ENCODE data around the gene MLN.

The MLN gene

DNA sequence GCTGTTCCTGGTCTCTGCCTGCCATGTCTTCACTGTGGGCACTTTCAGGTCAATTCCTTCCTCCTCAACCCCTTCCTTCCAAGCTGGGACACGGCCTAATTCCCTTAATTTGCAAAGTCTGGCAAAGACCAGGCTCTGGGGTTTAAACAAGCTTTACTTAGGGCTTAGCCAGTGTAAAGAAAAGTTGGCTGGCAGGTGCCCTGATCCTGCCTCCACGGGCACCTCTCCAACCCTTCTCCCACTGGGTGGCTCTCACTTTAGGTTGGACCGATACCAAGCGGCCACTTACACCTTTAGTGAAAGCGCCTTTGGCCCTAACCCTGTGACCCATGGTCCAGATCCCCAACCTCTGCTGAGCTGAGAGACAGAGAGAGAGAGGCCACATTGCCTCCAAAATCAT lies 13.7 kb upstream of the MLN start:
- no peak for FAIRE-seq

DNA sequence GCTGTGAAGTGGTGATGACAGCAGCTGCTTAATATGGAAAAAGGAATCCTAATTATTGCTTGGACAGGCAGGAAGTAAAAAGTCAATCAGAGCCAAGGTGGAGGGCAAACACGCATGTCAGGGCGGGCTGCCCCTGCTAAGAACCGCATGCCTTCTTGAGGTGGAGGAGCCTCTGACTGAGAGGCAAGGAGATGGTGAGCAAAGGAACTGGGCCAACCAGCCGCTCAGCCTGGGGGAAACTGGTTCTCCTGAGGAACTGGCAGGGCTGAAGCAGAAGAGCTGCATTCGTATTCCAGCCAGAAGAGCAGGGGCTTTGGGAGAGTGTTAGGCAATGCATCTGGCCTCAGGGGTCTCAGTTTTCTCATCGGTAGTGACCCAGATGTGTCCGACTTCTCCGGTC lies 13.1 kb upstream of the MLN start:
- no peak for DNase-seq (ENCODE audit: insufficient read length, low spot score)
- FAIRE-seq = no peak

More for the DNA sequence above, 13.7 kb upstream of the MLN start:
- DNase-seq (ENCODE audit: insufficient read length, low spot score) = no peak

DNA sequence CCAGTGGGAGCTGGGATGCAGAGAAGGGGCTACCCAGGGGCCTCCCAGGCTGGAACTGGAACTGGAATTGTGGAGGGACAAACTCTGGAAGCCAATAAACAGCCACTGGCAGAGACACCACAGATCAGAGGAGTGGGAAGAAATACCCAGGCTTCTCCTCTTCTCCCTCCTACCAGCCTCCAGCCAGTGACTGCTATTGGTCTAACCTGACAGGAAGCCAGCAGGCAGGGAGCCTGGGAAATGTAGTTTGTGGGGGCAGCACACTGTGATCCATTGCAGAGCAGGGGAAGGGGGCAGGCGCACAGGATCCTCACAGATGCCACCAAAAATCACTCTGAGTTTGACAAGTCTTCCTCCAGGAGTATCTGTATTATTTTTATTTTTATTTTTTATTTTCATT lies 12.1 kb upstream of the MLN start:
- no peak for FAIRE-seq
- DNase-seq (ENCODE audit: insufficient read length, low spot score) = peak; percentile 75

DNA sequence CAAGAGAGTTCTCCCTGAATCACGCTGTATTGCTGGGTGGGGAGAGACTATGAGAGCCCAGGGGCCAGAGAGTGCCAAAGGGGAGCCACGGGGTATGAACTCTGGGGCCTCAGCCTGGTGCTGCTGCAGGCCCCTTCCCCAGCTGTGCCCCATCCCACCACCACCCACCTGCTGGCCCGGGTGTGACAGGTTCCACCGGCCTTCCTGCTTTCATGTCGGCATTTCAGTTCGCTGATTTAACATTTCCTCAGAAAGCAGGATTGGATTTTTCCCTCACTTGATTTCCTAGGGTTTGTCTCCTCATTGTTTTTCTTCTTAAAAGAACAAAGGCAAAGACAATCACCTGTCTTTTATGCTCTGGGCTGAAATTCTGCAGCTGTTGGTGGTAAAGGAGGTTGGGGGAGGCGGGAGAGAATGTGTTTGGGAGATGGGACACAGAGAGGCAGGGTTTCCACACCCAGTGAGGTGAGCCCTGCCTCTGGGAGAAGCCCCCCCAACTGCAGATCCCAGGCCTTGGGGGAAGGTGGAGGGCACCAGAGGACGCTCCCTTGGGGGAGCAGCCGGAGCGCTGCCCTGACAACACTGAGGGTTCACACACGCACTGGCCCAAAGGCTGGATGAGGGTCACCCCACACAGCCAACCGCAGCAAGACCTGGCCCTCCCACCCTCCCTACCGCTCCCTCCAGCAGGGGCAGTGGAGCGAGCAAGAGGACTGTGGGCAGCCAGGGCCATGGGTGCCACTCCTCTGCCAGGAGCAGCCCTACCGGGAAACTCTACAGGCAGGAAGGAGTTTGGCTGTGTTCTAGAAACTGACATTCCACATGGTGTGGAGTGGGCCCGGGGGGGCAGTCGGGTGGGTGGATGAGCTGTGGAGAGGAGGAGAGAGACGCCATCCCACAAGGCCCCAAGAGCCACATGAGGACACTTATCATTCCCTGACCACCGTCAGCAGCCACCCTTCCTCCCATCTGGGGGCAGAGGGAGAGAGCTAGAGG lies 10.5 kb upstream of the MLN start:
- FAIRE-seq (no peak), DNase-seq (ENCODE audit: insufficient read length, low spot score) (no peak)

DNA sequence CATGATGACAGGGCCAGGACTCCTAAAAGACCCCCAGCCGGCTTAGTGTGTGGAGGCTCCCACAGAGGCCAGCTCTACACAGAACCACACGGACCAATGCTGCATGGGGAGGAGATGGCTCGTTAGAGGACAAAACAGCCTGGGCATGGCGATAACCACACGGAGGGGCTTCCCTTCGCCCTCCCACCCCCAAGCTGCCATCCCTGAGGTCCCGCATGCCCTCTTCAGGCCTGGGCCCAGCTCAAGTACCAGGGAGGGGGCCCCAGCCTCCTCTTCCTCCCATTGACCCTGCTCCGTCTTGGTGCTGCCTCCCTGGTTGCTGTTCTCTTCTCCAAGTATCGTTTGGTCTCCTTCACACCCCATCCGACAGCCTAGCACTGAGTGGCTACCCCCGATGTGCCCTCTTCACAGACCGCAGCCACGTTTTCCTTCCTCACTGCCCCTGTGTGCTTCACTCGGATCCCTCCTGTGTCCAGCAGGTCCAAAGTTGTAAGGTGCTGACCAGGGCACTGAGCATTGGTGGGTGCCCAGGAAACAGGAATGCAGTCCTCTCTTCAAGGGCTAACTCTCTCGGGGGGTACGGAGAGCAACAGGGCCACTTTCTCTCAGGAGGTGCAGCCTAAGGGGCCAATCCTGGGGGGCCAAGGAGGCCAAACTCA lies 9.6 kb upstream of the MLN start:
- DNase-seq (ENCODE audit: insufficient read length, low spot score) (no peak), FAIRE-seq (no peak)

DNA sequence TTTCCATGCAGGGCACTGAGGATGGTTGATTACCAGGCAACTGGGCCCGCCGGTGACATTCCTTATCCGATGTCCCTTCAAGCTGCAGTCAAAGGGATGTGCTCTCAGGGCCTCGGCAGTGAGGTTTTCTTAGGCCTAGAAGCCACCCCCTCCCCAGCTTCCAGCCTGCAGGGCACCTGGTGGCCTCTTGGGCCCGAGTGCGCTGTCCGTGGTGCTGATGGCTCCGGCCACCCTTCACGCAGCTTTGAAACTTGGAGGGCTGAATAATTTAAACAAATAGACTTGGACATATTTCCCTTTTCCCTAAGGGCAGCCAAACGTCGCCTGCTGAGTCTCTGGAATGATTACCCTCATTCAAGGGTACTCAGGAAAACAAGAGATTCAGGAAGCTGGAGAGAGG lies 8.9 kb upstream of the MLN start:
- FAIRE-seq = no peak

DNA sequence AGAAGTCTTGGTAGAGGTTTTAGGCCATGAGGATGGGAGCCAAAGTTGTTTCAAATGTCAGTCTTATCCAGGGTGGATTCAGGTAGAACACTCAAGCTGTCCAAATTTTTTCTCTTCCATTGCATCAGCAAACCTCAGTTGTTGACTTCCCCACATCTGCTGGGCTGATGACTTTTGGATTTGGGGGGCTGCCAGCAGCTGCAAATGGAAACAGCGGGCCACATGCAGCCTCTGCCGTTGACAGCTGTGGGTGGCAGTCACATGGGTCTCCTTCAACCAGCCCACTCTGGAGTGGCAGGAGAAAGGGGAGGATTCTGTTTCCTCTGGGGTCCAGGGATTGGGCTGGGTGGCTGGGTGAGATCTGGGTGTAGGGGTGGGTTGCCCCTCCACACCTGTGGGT lies 5.8 kb upstream of the MLN start:
- no peak for FAIRE-seq

More for the DNA sequence above, 8.9 kb upstream of the MLN start:
- peak; percentile 65 for DNase-seq (ENCODE audit: insufficient read length, low spot score)

DNA sequence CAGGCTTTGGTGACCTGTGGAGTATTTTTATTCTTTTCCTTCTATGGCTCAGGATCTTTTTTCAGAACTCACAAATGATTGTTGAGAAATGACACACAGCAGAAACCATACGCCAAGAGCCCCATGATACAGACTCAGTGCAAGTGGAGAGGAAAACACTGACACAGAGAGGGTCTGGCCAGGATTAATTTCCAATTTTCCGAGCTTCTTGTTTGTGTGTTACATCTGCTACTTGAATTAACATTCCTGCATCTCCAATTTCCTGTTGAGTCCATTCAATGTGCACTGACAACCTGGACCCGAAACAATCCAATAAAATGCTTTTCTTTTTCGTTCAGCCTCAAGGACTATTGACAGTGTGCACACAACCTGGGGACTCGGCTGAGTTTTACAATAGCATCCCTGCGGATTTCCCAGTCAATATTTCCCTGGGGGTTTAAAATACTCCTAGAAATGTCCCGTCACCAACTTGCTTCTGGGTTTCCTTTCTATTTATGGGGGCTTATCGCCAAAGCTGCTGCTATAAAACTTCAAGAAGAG lies 4.9 kb upstream of the MLN start:
- no peak for DNase-seq (ENCODE audit: insufficient read length, low spot score)

More for the DNA sequence above, 5.8 kb upstream of the MLN start:
- DNase-seq (ENCODE audit: insufficient read length, low spot score) = no peak

DNA sequence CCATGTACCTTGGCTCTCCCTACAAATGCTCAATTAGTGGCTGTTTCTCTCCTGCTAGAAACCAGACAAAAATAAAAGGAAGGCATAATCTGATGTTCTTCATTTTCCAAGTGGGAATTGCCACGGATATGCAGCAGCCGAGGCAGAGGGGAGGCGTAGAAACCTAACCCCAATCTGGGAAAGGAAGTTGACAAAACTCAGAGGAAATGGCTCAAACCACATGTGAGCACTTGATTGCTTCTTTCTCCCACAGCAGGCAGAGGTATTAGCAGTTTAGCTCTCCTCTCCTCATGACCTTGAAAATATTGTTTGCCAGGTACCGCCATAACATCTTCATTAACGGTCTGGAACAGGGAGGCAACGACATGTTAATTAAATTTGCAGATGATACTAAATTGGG lies 3.8 kb upstream of the MLN start:
- FAIRE-seq = no peak
- DNase-seq (ENCODE audit: insufficient read length, low spot score) = no peak

More for the DNA sequence above, 4.9 kb upstream of the MLN start:
- no peak for FAIRE-seq

DNA sequence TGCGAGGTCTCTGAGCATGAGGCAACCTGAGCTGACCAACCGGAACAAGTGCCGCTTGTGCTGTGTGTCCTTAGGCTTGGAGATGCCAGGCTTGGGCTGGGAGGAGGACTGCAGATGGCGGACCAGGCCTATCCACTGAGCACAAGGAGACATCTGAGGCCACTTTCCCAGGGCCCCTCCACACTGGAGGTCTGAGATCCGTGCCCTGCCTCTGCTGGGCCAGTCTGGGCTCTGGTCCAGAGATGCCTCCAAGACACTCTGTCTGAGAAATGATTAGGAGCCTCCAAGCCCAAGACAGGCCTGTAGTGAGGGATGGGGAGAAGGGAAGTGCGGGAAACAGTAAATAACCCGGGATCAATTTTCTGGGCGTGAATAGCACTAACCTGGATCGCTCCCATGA lies 3.0 kb upstream of the MLN start:
- FAIRE-seq = no peak
- no peak for DNase-seq (ENCODE audit: insufficient read length, low spot score)

DNA sequence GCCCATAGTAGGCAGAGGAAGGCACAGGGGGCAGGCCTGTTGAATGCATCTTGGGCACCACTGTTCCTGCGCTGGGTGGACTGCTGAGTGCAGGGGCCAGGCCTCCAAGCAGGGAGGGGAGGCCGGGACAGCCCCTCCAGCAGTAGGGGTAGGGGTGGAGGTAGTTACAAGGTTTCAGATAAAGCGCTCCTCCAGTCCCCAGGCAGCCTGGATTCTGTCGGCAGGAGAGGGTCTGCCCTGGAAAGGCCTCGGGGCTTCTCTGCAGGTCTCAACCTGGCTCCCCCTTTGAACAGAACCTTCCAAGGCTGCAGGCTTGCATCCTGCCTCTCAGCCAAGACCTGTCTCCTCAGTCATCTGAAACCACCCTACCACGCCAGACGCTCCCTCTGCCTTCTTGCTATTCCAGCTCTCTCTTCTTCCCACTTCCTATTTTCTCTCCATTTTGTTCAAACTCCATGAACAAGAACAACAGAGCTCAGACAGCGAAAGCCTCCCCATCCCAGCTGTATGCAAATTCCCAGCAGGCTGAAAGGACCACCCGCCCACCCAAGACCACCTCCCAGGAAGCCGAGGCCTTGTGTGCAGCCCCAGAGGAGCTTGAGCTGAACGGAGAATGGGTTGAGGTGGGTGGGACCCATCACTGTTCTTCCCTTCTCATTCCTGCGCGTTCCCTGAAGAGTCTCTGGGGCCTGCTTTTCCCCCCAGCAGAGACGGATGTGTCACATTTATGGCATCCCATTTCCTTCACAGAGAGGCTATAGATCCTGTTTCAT lies 1.4 kb downstream of the MLN start:
- DNase-seq (ENCODE audit: insufficient read length, low spot score) (no peak), FAIRE-seq (no peak)

DNA sequence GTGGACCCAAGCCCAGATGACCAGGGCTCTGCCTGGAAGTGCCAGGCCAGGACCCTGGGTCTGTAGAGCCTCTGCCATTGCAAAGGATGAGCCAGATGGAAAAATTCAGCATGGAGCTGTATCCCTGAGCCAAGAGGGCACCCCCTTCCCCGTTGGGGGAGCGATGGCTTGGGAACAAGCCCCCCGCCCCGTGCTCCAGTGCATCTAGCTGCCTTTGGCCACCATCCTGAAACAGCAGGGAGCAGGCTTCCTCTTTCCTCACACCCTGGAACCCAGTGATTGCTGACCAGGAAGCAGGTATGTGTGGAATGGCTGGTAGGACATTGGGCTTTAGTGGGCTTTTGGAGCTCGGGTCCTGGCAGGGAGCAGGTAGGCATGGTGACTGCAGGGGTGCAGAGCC lies 2.2 kb downstream of the MLN start:
- no peak for DNase-seq (ENCODE audit: insufficient read length, low spot score)
- no peak for FAIRE-seq

DNA sequence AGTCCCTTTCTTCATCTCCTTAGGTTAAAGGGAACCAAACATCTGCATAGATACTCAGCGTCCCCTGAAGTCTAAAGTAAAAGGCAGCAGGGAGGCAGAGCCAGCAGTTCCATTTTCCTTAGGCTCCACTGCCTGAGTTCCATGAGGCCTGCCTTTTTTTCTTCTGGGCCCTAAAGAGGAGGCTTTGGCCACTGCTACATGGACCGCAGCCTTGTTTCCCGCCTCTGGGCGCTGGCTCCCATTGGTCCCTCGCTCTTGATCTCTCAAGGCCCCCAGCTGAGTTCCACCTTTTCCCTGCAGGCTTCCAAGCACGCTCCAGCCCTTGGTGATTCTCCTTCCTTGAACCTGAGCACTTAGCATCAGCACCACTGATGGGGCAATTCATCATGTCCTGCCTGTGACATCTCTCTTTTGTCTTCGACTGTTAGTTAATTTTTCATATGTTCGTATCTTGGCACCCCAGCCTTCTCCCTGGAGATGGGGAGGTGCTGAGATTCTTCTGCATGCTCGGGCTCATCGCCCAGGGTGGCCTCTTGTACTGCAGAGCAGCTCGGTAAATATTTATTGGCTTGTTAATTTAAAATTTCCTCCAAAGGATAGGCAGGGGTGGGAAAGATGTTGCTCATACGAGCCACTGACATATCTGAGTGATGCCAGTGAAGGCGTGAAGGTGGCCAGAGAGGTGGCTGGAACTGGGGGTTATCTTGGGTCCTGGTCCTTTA lies 3.4 kb downstream of the MLN start:
- FAIRE-seq (no peak), DNase-seq (ENCODE audit: insufficient read length, low spot score) (no peak)

DNA sequence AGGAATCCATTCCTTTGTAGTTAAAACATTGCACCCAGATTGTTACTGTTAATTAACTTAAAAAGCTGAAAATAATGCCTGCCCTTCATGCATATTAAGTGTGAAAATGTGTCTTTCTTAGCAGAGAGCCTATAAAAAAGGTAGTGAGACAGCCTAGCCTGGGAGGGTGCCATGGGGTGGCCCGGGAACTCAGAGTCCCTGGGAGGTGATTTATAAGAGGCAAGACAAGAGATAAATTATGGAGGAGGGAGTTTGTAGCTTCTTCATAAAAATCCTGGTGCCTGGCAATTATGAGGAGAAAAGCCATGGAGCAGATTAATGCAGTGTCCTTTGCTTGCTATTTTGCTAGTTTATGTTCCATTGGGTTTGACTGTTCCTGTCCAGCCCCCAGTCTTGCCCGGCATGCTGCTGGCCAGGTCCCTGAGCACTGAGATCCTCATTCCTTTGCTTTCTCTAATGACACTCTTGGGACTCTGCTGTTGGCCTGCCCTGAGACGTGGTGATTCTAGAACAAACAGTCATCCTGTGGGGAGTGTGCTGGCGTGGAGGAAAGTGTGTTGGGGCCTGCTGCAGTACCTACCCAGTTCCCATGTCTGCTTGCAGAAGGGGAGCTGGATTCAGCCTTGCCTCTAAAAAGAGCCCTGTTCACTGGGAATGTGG lies 4.2 kb downstream of the MLN start:
- FAIRE-seq = no peak
- no peak for DNase-seq (ENCODE audit: insufficient read length, low spot score)

DNA sequence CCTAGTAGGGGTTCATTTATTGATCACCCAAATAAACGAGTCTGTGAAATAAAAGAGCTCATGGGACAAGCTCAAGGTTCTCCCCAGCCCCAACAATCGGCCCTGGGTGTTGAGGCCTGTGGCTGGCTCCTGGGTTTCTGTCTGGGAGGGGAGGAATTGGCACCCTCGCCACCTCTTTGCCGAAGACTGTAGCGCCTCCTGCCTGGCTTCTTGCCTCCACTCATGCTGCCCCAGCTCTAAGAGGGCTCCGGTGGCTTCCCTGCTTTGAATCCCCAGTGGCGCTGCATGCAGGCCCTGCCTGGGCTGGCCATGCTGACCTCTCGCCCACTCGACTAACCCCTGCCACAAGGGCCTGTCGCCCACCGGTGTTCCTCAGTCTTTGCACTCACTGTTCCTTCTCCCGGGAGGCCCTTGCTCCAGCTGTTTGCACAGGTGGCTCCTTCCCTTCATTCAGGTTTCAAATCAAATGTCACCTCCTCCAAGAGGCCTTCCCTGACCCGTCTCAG lies 5.4 kb downstream of the MLN start:
- DNase-seq (ENCODE audit: insufficient read length, low spot score) = no peak
- FAIRE-seq = no peak

DNA sequence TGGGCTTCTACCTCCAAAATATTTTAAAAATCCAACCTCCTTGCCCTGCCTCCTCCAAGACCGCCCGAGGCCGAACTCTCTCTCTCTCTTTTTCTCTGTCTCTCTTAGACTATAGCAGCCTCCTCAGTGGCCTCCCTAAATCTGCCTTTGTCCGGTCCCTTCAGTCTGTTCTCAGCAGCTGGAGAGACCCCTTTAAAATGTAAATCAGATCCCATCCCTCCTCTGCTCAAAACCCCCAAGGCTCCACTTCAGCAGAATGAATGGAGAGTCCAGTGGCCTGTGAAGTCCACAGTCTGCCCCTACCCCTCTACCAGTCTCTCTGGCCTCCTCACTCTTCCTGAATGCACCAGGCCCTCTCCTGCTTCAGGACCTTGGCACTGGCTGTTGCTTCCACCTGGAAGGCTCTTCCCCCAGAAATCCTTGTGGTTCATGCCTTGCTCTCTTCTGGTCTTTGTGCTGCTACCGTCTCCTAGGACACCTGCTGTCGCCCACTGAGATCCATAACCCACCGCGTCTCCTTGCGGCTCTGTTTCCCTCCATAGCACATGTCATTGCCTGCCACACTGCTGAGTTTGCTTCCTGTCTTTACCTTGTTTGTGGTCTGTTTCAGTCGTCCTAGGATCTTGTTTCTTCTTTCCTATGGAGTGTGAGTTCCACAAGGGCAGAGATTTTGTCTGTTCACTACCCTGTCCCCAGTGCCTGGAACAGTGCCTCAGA lies 6.0 kb downstream of the MLN start:
- FAIRE-seq (no peak), DNase-seq (ENCODE audit: insufficient read length, low spot score) (no peak)

DNA sequence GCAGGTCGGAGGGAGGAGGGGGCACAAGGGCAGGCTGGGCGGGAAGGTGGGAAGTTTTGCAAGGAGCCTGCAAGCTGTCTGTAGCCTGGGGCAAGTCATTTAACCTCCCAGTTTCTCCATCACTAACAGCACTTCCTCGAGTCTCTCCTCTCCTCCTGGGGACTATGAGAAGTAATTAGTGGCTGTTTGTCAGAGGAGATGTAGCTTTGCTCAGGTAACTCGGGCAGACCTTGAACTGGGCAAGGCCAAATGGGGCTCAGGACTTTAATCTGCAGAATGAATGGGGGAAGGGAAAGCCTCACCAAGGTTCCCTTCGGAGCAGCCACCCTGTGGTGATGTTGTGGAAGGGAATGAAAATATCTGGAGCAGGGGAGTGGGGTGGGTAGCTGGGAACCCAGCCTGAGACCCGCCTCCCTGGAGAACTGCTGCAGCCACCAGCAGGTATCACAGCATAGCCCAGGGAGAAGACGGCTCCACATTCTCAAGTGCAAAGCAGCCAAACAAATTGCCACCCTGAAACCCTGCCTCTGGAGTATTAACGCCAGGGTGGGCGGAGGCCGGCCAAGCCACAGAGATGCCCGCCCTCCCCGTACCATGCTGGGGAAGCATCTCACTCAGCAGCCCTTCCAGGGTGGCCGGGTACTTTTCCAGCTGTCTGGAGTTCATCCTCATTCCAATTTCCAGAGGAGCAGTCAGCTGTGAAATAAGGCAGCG lies 8.7 kb downstream of the MLN start:
- peak; percentile 38 for FAIRE-seq
- DNase-seq (ENCODE audit: insufficient read length, low spot score) = peak; percentile 37

DNA sequence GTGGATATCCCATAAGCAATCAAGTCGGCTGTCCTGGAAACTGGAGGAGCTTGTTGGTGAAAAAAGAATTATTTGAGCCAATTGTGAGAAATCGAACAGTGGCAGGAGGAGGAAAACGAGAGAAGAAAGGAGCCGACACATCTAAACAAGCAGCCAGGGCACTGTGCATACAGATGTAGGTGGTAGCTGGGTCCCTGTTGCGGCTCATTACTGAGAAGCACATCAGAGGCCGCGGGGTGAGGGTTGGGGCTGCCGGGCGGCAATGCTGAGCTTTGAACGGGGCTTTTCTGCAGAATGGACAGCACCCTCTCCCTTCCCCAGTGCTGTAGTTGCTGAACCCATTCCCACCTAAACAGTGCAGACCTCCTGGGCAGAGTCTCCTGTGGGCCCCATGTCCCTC lies 10.8 kb downstream of the MLN start:
- DNase-seq (ENCODE audit: insufficient read length, low spot score) = no peak

More for the DNA sequence above, 10.8 kb downstream of the MLN start:
- no peak for FAIRE-seq
